GM12878 (cell line): Measurements from ENCODE around the gene MUC5B. TPM values are rescaled to one million over a fixed set of nuclear protein-coding genes. Genes with fewer than 3 reads are reported as not detected.

Experiments
- ATAC-seq: fragments of 200-7000 bp; cut with Tn5 transposase; 3 replicates; pipeline ENCODE4 v1.9.1; 2020; ENCODE audit warnings: mild to moderate bottlenecking, moderate library complexity
- BruUV-seq: library from RNA; stranded (reverse); fragments of 400-500 nt; replicated peaks from 2 replicates; lab custom pipeline; 2021; lab: Mats Ljungman, UMichigan
- CTCF ChIA-PET: fragments of 300-600 bp; sonication (Branson Sonifier 250); formaldehyde crosslinking; extraction: SDS; loops from one replicate; lab custom pipeline; 2021; ENCODE audit warnings: inconsistent platforms; lab: Yijun Ruan, JAX
- POLR2A ChIA-PET: fragments of 350-600 bp; formaldehyde crosslinking; extraction: SDS; loops from one replicate; lab custom pipeline; 2021; ENCODE audit warnings: inconsistent platforms; lab: Charles Lee
- RAD21 ChIA-PET: fragments of 300-600 bp; sonication (Branson Sonifier 250); formaldehyde crosslinking; loops from one replicate; lab custom pipeline; 2023; ENCODE audit warnings: antibody characterized with exemption; ENCODE audit not compliant: unreplicated experiment; lab: Charles Lee
- SMC1A ChIA-PET: fragments of 300-600 bp; sonication (Branson Sonifier 250); formaldehyde crosslinking; loops from one replicate; lab custom pipeline; 2023; ENCODE audit not compliant: unreplicated experiment, uncharacterized antibody; lab: Charles Lee
- DNase-seq: peaks from one replicate; pipeline ENCODE4 v3.0.0-alpha.2; 2011; ENCODE audit warnings: low read depth, low spot score
- FAIRE-seq: peaks from 3 replicates; lab custom pipeline; 2011; peaks lifted over from hg19 to GRCh38; lab: Jason Lieb, UNC
- H2AFZ ChIP-seq: 2 replicates; pipeline ENCODE4 v1.6.0; 2011; ENCODE audit warnings: low read depth, low read length, control low read depth; ENCODE audit not compliant: control insufficient read depth
- H3K27ac ChIP-seq: 2 replicates; pipeline ENCODE4 v1.5.1; 2011; ENCODE audit warnings: control low read depth; ENCODE audit not compliant: control insufficient read depth, insufficient read depth
- H3K27me3 ChIP-seq, 2 experiments: replicated peaks in 1 of 2; 2 replicates each; pipeline versions ENCODE4 v1.6.0 to v1.6.1; 2011; ENCODE audit warnings: low read length in 1 of 2; ENCODE audit not compliant: control insufficient read depth in 2 of 2, insufficient read depth in 2 of 2
- H3K36me3 ChIP-seq, 2 experiments: 2 replicates each; pipeline ENCODE4 v1.5.1; 2011; ENCODE audit warnings: low read length in 1 of 2; ENCODE audit not compliant: control insufficient read depth in 2 of 2, insufficient read depth in 2 of 2
- H3K4me1 ChIP-seq: 2 replicates; pipeline ENCODE4 v1.6.1; 2011; ENCODE audit warnings: mild to moderate bottlenecking, low read length, moderate library complexity, mixed read lengths; ENCODE audit not compliant: control insufficient read depth, insufficient read depth
- H3K4me2 ChIP-seq: 2 replicates; pipeline ENCODE4 v1.6.0; 2011; ENCODE audit warnings: control low read depth; ENCODE audit not compliant: control insufficient read depth, insufficient read depth
- H3K4me3 ChIP-seq: fragments of 200-600 bp; sonication (generic); 2 replicates; pipeline ENCODE4 v1.5.1; 2016
- H3K79me2 ChIP-seq: 2 replicates; pipeline ENCODE4 v1.6.0; 2011; ENCODE audit warnings: low read length; ENCODE audit not compliant: control insufficient read depth, insufficient read depth
- H3K9ac ChIP-seq: 2 replicates; pipeline ENCODE4 v1.8.0; 2011; ENCODE audit warnings: low read length, control low read depth, mixed read lengths; ENCODE audit not compliant: control insufficient read depth, insufficient read depth
- H3K9me3 ChIP-seq: replicated peaks from 3 replicates; pipeline ENCODE4 v1.5.1; 2011; ENCODE audit warnings: mild to moderate bottlenecking, low read length; ENCODE audit not compliant: control insufficient read depth, insufficient read depth
- H4K20me1 ChIP-seq: 2 replicates; pipeline ENCODE4 v1.6.0; 2011; ENCODE audit not compliant: control insufficient read depth, insufficient read depth
- BCL11A ChIP-seq: IDR thresholded peaks from 2 replicates; pipeline ENCODE4 v1.6.1; 2011; ENCODE audit warnings: low read depth, low read length
- CBFB ChIP-seq: IDR thresholded peaks from 2 replicates; pipeline ENCODE4 v1.6.1; 2016; ENCODE audit warnings: antibody characterized with exemption, low read depth
- CBX3 ChIP-seq: fragments of 200-600 bp; sonication (generic); IDR thresholded peaks from 2 replicates; pipeline ENCODE4 v1.6.1; 2016; ENCODE audit warnings: low read depth, borderline replicate concordance
- CHD2 ChIP-seq: IDR thresholded peaks from 2 replicates; pipeline ENCODE4 v1.6.1; 2011; ENCODE audit warnings: low read depth, low read length, improper control_type of control experiment, borderline replicate concordance
- CHD4 ChIP-seq: fragments of 200-600 bp; sonication (generic); IDR thresholded peaks from 2 replicates; pipeline ENCODE4 v1.6.1; 2016; ENCODE audit warnings: mild to moderate bottlenecking
- HDGF ChIP-seq: fragments of 450-650 bp; IDR thresholded peaks from 2 replicates; pipeline ENCODE4 v1.6.1; 2016; ENCODE audit warnings: antibody characterized with exemption
- LARP7 ChIP-seq: fragments of 450-650 bp; IDR thresholded peaks from 2 replicates; pipeline ENCODE4 v1.6.1; 2017; ENCODE audit warnings: mild to moderate bottlenecking
- MXI1 ChIP-seq: fragments of 150-350 bp; IDR thresholded peaks from 2 replicates; pipeline ENCODE4 v1.6.1; 2011; ENCODE audit warnings: low read depth, mild to moderate bottlenecking, inconsistent platforms, low read length, improper control_type of control experiment
- NR2C1 ChIP-seq: fragments of 450-650 bp; IDR thresholded peaks from 2 replicates; pipeline ENCODE4 v1.6.1; 2017; ENCODE audit warnings: antibody characterized with exemption, mild to moderate bottlenecking, moderate library complexity
- RB1 ChIP-seq: fragments of 450-650 bp; formaldehyde crosslinking; IDR thresholded peaks from 2 replicates; pipeline ENCODE4 v1.6.1; 2017; ENCODE audit warnings: mild to moderate bottlenecking, borderline replicate concordance
- SMAD5 ChIP-seq: IDR thresholded peaks from 2 replicates; pipeline ENCODE4 v1.6.1; 2016; ENCODE audit warnings: antibody characterized with exemption, low read depth
- SUPT20H ChIP-seq: IDR thresholded peaks from 2 replicates; pipeline ENCODE4 v1.6.1; 2011; ENCODE audit warnings: low read depth, mild to moderate bottlenecking, low read length, moderate library complexity, borderline replicate concordance; ENCODE audit not compliant: control insufficient read depth
- YBX1 ChIP-seq: fragments of 450-650 bp; IDR thresholded peaks from 2 replicates; pipeline ENCODE4 v1.6.1; 2016; ENCODE audit warnings: antibody characterized with exemption
- ZNF207 ChIP-seq: fragments of 450-650 bp; IDR thresholded peaks from 2 replicates; pipeline ENCODE4 v1.6.1; 2014; ENCODE audit warnings: antibody characterized with exemption, mild to moderate bottlenecking, borderline replicate concordance
- WGBS: methylation state at CpG from one replicate; pipeline ENCODE4 v1.1.6; 2016; ENCODE audit warnings: low lambda C conversion rate; ENCODE audit not compliant: insufficient replicate concordance, insufficient coverage; ENCODE audit errors: missing lambda C conversion rate; 5-methylcytosine and 5-hydroxymethylcytosine counted together
- in situ Hi-C: fragments of 300-500 bp; cut with MboI; formaldehyde crosslinking; loops from 9 replicates; pipeline ENCODE4 v1.14.3; 2018; ENCODE audit warnings: mixed read lengths
- intact Hi-C: fragments of 100-400 bp; cut with micrococcal nuclease; formaldehyde crosslinking; loops from one replicate; pipeline ENCODE4 v1.14.2; 2022; ENCODE audit not compliant: unreplicated experiment
- polyA plus RNA-seq, 11 experiments: library from polyadenylated mRNA; depleted of rRNA in 4 of 11; unstranded in 6 of 11; stranded (reverse) in 5 of 11; fragments of >200 nt; fragmentation: Nextera tagmentation in 4 of 11; fragmentation: Illumina TruSeq in 1 of 11; extraction: Ambion mirVana in 4 of 11; extraction: Trizol in 1 of 11; gene quantifications; 1 replicate in 1 of 11; 2 replicates in 10 of 11; pipeline versions ENCODE4 v1.2.1 to v1.2.3, GENCODE V29; 2011 to 2016; ENCODE audit warnings: inconsistent platforms in 2 of 11, missing spikeins in 2 of 11, low read depth in 1 of 11
- total RNA-seq, 4 experiments: library from RNA; depleted of rRNA in 3 of 4; stranded (reverse); fragments of >200 nt in 3 of 4; fragmentation: Illumina TruSeq in 1 of 4; extraction: Trizol in 1 of 4; gene quantifications; 2 replicates each; pipeline versions ENCODE4 v1.2.1 to v1.2.3, GENCODE V29; 2013 to 2021
- TF ChIP-seq, protein P1 (sequence below): fragments of 450-650 bp; IDR thresholded peaks from 2 replicates; pipeline ENCODE4 v1.6.1; 2016; ENCODE audit warnings: mild to moderate bottlenecking, moderate library complexity, borderline replicate concordance

MUC5B gene
- total and polyA plus RNA-seq, 10 of the 15 experiments (the other 5 are each of a cell fraction or from before 2014, with no cell fraction given), result 1.5 TPM; not detected in 9

DNA sequence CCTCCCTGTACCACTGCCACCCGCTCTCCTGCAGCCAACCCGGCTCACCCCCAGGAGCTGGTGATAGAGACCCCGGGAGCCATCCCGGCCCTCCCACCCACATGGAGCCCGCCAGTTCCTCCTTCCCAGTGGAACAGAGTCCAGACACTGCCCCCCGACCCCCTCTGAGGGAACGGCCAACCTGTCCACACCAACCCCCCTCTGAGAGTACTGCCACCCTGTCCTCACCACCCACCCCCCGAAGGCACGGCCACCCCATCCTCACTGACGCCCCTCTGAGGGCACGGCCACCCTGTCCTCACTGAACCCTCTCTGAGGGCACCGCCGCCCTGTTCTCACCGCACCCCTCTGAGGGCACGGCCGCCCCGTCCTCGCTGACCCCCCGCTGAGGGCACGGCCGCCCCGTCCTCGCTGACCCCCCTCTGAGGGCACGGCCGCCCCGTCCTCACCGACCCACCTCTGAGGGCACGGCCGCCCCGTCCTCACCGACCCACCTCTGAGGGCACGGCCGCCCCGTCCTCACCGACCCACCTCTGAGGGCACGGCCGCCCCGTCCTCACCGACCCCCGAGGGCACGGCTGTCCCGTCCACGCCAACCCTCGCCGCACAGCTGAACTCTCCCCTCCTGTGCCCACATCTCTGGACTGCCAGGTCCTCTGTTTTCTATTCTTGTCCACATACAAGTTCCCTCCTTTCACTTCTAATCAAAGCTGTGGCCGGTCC is 68.6 kb downstream of the MUC5B start:
- H3K4me2 ChIP-seq, result no peak overlapping the region
- no peaks in the 10 kb centered on the region for H3K4me1 ChIP-seq
- no peak for ATAC-seq
- no peaks in the 10 kb centered on the region for H3K79me2 ChIP-seq
- no peak overlapping the region for H3K27ac ChIP-seq
- no peak for DNase-seq
- WGBS, result 95% methylated on average over 21 of the region's 46 CpGs
- no peak overlapping the region for H3K4me3 ChIP-seq
- ChIA-PET POLR2A (no interaction called here), SMC1A (no interaction called here), RAD21 (no interaction called here), CTCF (no interaction called here)
- no peaks in the 10 kb centered on the region for H3K9me3 ChIP-seq
- no peaks in the 10 kb centered on the region for H3K27me3 ChIP-seq
- intact Hi-C loops, result no loop called here
- no TSS peak for BruUV-seq
- no peak for FAIRE-seq
- no peak overlapping the region for H2AFZ ChIP-seq
- H3K36me3 ChIP-seq, result peaks cover 6 to 21% of the 10 kb centered on the region in 2 experiments; a peak in 3 of 4 replicates
- no peaks in the 10 kb centered on the region for H4K20me1 ChIP-seq
- H3K9ac ChIP-seq, result no peak overlapping the region
- in situ Hi-C loops, result no loop called here
- TF ChIP-seq CHD4 (no peak), SUPT20H (no peak), YBX1 (no peak), CHD2 (no peak)
- TF ChIP-seq, all 136 proteins: peak for 0

DNA sequence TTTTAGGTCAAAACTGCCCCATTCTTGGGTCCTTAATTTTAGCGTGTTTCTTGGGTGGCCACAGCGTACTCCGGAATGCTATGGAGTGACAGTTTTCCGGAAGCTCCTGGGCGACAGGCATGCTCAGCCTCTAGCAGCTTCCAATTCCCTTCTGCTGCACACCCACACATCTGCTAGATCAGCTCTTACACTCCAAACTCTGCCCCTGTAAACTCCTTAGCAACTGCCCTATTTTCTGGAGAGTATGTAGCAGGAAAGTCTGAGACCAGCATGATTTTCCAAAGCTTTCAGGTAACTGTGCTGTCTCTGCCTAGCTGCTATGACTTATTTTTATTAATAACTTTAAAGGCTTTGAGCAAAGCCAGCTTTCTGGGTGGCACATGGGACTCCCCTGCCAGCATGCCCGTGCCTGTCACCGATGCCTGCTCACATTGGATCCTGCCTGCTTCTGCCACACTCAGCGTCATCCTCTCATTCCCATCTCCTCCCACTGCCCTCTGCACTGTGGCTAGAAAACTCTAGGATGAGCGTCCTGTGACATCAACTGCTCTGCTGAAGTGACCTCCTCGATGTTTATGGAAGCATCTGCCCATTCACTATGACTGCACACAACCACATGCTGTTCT is 69.3 kb downstream of the MUC5B start:
- Histone ChIP-seq H3K27me3 (no peaks in the 10 kb centered on the region), H3K27ac (no peak overlapping the region), H2AFZ (no peak overlapping the region), H3K36me3 (peaks cover 6 to 21% of the 10 kb centered on the region in 2 experiments; a peak in 3 of 4 replicates), H4K20me1 (no peaks in the 10 kb centered on the region), H3K79me2 (no peaks in the 10 kb centered on the region), H3K9me3 (no peaks in the 10 kb centered on the region; the same call in 2 of the 3 replicates), H3K4me2 (no peak overlapping the region), H3K9ac (no peak overlapping the region), H3K4me3 (no peak overlapping the region), H3K4me1 (no peaks in the 10 kb centered on the region)
- intact Hi-C loops, result no loop called here
- DNase-seq (no peak), FAIRE-seq (no peak), ATAC-seq (no peak)
- BruUV-seq, result no TSS peak
- in situ Hi-C loops, result no loop called here
- WGBS, result 90% methylated on average over 10 of the region's 10 CpGs
- SMC1A ChIA-PET, result no interaction called here
- POLR2A ChIA-PET, result no interaction called here
- RAD21 ChIA-PET, result no interaction called here
- CTCF ChIA-PET, result no interaction called here
- no peak for TF ChIP-seq ZNF207
- no peak for TF ChIP-seq LARP7
- TF ChIP-seq RB1, result no peak
- TF ChIP-seq CBFB, result no peak
- no peak for TF ChIP-seq BCL11A
- TF ChIP-seq, protein P1, sequence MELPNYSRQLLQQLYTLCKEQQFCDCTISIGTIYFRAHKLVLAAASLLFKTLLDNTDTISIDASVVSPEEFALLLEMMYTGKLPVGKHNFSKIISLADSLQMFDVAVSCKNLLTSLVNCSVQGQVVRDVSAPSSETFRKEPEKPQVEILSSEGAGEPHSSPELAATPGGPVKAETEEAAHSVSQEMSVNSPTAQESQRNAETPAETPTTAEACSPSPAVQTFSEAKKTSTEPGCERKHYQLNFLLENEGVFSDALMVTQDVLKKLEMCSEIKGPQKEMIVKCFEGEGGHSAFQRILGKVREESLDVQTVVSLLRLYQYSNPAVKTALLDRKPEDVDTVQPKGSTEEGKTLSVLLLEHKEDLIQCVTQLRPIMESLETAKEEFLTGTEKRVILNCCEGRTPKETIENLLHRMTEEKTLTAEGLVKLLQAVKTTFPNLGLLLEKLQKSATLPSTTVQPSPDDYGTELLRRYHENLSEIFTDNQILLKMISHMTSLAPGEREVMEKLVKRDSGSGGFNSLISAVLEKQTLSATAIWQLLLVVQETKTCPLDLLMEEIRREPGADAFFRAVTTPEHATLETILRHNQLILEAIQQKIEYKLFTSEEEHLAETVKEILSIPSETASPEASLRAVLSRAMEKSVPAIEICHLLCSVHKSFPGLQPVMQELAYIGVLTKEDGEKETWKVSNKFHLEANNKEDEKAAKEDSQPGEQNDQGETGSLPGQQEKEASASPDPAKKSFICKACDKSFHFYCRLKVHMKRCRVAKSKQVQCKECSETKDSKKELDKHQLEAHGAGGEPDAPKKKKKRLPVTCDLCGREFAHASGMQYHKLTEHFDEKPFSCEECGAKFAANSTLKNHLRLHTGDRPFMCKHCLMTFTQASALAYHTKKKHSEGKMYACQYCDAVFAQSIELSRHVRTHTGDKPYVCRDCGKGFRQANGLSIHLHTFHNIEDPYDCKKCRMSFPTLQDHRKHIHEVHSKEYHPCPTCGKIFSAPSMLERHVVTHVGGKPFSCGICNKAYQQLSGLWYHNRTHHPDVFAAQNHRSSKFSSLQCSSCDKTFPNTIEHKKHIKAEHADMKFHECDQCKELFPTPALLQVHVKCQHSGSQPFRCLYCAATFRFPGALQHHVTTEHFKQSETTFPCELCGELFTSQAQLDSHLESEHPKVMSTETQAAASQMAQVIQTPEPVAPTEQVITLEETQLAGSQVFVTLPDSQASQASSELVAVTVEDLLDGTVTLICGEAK, result no peak
- TF ChIP-seq HDGF, result no peak
- TF ChIP-seq CBX3, result no peak
- TF ChIP-seq SMAD5, result no peak
- no peak for TF ChIP-seq NR2C1
- no peak for TF ChIP-seq MXI1
